Suprapubic skin (tissue), 4 donors: ENCODE results near the gene CBFA2T3. TPM values are rescaled to one million over a fixed set of nuclear protein-coding genes. Genes with fewer than 3 reads are reported as not detected.

Source experiments
- DNase-seq, 2 donors: peaks; one replicate each; pipeline ENCODE4 v3.0.0-alpha.2; 2019; ENCODE audit warnings: low spot score in 2 of 2
- H3K27ac ChIP-seq: fragments of 200-600 bp; sonication (generic); one replicate; pipeline ENCODE4 v1.5.1; 2019
- H3K27me3 ChIP-seq: fragments of 200-600 bp; sonication (generic); one replicate; pipeline ENCODE4 v1.5.1; 2019
- H3K36me3 ChIP-seq: fragments of 200-600 bp; sonication (generic); one replicate; pipeline ENCODE4 v1.5.1; 2019
- H3K4me1 ChIP-seq: fragments of 200-600 bp; sonication (generic); one replicate; pipeline ENCODE4 v1.5.1; 2019
- H3K4me3 ChIP-seq: fragments of 200-600 bp; sonication (generic); one replicate; pipeline ENCODE4 v1.5.1; 2019; ENCODE audit warnings: mild to moderate bottlenecking
- H3K9me3 ChIP-seq: fragments of 200-600 bp; sonication (generic); one replicate; pipeline ENCODE4 v1.5.1; 2019
- EP300 ChIP-seq: sonication (generic); formaldehyde crosslinking; IDR thresholded peaks from one replicate; pipeline ENCODE4 v1.6.1; 2017; ENCODE audit warnings: antibody characterized with exemption
- POLR2A ChIP-seq, 2 donors: fragments of 450-650 bp; IDR thresholded peaks; one replicate each; pipeline ENCODE4 v1.6.1; 2017; ENCODE audit warnings: antibody characterized with exemption in 2 of 2, mild to moderate bottlenecking in 2 of 2, moderate library complexity in 2 of 2
- POLR2AphosphoS5 ChIP-seq, 3 donors: sonication (generic); formaldehyde crosslinking; IDR thresholded peaks; one replicate each; pipeline ENCODE4 v1.6.1; 2017; ENCODE audit warnings: antibody characterized with exemption in 3 of 3
- WGBS: methylation state at CpG from one replicate; pipeline ENCODE4 v1.1.5; 2018; 5-methylcytosine and 5-hydroxymethylcytosine counted together
- total RNA-seq, 4 donors: library from RNA; depleted of rRNA; stranded (reverse); fragments of >200 nt; gene quantifications; one replicate each; pipeline ENCODE4 v1.1.0, GENCODE V29; 2016
- TF ChIP-seq, protein P1 (sequence below), 2 donors: fragments of 200-600 bp in 1 of 2; fragments of 450-650 bp in 1 of 2; sonication (generic) in 1 of 2; IDR thresholded peaks; one replicate each; pipeline ENCODE4 v1.5.1; 2016 to 2019; ENCODE audit warnings: antibody characterized with exemption in 2 of 2, mild to moderate bottlenecking in 1 of 2, moderate library complexity in 1 of 2

Gene CBFA2T3
- total RNA-seq, 4 donors from 2014 or later: 1.5 to 6.6 (median 2.9) TPM

DNA sequence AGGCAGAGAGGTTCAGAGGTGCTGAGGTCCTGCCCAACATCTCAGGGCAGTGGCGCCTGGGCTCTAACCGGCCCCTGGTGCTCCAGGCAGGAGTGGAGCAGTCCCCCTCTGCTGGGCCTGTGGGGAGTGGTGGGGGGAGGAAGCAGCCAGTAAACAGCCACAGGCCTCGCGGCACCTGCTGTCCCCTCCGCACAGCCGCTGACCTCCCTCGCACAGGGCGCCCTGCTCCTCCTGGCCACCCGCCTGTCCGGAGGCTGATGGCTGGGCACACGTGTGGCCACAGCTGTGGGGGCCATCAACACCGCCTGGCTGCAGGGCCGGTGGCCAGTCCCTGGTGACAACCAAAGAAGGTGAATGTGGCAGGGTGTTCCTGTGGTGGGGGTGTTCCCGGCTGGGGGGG lies 73.7 kb downstream of the CBFA2T3 start:
- no peak overlapping the region for H3K27ac ChIP-seq
- TF ChIP-seq POLR2A (IDR thresholded peaks at IDR 0.05) (no peak), EP300 (no peak), POLR2AphosphoS5 (IDR thresholded peaks at IDR 0.05) (no peak)
- TF ChIP-seq, protein P1, sequence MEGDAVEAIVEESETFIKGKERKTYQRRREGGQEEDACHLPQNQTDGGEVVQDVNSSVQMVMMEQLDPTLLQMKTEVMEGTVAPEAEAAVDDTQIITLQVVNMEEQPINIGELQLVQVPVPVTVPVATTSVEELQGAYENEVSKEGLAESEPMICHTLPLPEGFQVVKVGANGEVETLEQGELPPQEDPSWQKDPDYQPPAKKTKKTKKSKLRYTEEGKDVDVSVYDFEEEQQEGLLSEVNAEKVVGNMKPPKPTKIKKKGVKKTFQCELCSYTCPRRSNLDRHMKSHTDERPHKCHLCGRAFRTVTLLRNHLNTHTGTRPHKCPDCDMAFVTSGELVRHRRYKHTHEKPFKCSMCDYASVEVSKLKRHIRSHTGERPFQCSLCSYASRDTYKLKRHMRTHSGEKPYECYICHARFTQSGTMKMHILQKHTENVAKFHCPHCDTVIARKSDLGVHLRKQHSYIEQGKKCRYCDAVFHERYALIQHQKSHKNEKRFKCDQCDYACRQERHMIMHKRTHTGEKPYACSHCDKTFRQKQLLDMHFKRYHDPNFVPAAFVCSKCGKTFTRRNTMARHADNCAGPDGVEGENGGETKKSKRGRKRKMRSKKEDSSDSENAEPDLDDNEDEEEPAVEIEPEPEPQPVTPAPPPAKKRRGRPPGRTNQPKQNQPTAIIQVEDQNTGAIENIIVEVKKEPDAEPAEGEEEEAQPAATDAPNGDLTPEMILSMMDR (IDR thresholded peaks at IDR 0.05): no peak
- H3K9me3 ChIP-seq: no peaks in the 10 kb centered on the region
- H3K36me3 ChIP-seq: peaks cover 4% of the 10 kb centered on the region
- H3K4me1 ChIP-seq: peaks cover 5% of the 10 kb centered on the region
- no peak for DNase-seq
- no CpG with 5 or more reads among the region's 14 CpGs for WGBS
- H3K27me3 ChIP-seq: peaks cover 9% of the 10 kb centered on the region
- H3K4me3 ChIP-seq: no peak overlapping the region

DNA sequence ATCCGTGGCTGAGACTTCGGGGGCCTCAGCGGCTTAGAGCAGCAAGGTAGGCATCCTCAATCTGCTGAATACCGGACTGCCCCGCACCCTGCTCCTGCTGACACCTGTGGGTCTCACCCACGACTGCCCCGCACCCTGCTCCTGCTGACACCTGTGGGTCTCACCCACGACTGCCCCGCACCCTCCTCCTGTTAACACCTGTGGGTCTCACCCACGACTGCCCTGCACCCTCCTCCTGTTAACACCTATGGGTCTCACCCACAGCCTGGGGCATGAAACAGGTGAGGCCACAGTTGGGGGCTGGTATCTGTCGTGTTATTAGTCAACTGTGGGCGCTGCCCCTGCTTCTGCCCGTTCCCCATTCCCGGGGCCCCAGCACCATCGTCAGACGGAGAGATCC lies 74.3 kb downstream of the CBFA2T3 start:
- Histone ChIP-seq H3K27ac (no peak overlapping the region), H3K9me3 (no peaks in the 10 kb centered on the region), H3K36me3 (peaks cover 4% of the 10 kb centered on the region), H3K4me1 (peaks cover 5% of the 10 kb centered on the region), H3K27me3 (peaks cover 10% of the 10 kb centered on the region), H3K4me3 (no peak overlapping the region)
- TF ChIP-seq, protein P1 (IDR thresholded peaks at IDR 0.05): no peak
- 61% methylated on average over 10 of the region's 16 CpGs for WGBS
- no peak for DNase-seq

DNA sequence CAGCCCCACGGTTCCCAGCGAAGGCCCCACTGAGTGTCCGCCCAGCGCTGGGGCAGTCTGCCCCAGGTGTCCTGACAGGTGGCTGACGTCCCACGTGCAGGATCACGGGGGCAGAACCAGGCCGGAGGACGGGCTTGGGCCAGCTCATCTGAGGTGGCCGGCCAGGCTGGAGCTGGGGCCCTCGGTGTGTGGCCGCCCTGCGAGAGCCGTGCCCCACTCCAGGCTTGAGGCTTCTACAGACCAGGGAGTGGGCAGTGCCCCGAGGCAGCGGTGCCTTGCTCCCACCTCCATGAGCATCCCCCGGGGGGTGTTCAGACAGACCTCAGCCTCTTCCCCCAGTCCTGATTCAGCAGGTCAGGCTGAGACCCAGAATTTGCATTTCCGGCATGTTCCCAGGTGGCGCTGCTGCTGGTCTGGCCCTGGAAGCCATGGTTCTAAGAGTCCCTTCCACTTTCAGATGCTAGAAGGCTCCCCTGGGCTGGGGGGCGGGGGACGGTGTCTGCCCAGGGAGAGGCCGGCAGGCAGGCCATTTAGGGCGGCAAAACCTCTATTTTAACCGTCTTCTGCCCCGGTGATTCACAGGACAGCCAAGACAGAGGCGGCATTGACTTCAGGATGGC lies 75.2 kb downstream of the CBFA2T3 start:
- no peak for DNase-seq
- no peak overlapping the region for H3K27ac ChIP-seq
- no peak overlapping the region for H3K4me3 ChIP-seq
- TF ChIP-seq POLR2AphosphoS5 (IDR thresholded peaks at IDR 0.05): no peak
- TF ChIP-seq, protein P1 (IDR thresholded peaks at IDR 0.05): no peak
- TF ChIP-seq EP300: no peak
- TF ChIP-seq POLR2A (IDR thresholded peaks at IDR 0.05): no peak
- no peaks in the 10 kb centered on the region for H3K9me3 ChIP-seq
- H3K4me1 ChIP-seq: peaks cover 5% of the 10 kb centered on the region
- H3K36me3 ChIP-seq: peaks cover 8% of the 10 kb centered on the region
- peaks cover 10% of the 10 kb centered on the region for H3K27me3 ChIP-seq
- 79% methylated on average over 7 of the region's 26 CpGs for WGBS

DNA sequence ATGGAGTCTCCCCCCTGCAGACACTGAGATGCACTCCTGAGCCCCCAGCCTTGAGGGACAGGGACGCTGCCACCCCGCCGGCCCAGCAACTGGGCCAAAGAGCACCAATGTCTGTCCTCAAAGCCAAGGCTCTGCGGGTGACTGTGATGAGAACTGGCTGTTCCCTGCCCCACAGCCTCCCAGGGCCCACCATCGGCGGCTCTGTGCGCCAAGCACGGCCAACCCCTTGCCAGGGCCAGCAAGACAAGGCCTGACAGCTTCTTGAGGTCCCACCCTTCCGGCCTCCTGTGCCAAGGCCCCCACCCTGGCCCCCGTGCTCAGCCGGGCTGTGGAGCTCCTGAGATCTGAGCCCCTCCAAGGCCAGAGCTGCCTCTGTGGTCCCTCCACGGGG lies 76.3 kb downstream of the CBFA2T3 start:
- no peak overlapping the region for H3K27ac ChIP-seq

DNA sequence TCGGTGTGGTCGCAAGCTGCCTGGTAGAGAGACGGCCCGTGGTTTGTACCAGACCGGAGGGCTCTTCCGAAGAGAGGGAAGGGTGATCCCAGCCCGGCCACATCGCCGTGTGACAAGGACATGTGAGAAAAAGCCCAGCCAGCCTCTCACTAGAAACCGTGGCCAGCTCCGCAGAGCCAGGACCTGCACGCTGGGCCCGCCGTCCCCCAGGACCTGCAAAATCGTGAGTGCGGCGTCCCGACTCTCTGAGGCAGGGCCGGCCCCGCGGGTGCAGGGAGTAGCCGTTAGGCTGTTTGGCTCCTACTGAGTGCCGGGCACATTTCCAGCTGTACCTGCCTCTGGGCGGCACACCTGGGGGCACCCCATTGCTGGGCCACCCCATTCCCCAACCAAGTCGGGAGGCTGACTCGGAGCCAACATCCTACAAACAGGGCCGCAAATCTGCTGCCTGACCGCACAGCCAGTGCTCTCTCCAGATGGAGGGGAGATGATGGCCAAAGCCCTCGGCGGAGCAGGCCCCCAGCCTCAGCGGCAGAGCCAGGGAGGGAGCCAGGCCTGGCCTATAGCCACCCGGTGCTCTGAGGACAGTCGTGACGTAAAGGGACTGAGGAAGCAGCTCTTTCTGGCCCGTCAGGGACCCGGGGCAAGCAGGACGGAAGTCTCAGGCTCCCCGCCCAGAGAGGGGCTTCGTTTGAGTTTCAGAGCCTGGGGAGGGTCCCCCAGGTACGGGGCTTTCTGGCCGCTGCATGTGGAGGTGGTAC lies 76.9 kb downstream of the CBFA2T3 start:
- H3K27ac ChIP-seq: no peak overlapping the region
- no peak for DNase-seq
- no peak overlapping the region for H3K4me3 ChIP-seq
- no peaks in the 10 kb centered on the region for H3K9me3 ChIP-seq
- peaks cover 10% of the 10 kb centered on the region for H3K27me3 ChIP-seq
- no peak for TF ChIP-seq EP300
- no peak for TF ChIP-seq POLR2A (IDR thresholded peaks at IDR 0.05)
- TF ChIP-seq, protein P1 (IDR thresholded peaks at IDR 0.05): no peak
- no peak for TF ChIP-seq POLR2AphosphoS5 (IDR thresholded peaks at IDR 0.05)
- H3K4me1 ChIP-seq: peaks cover 5% of the 10 kb centered on the region
- 49% methylated on average over 28 of the region's 41 CpGs for WGBS
- peaks cover 12% of the 10 kb centered on the region for H3K36me3 ChIP-seq

More for the DNA sequence above, 76.3 kb downstream of the CBFA2T3 start:
- no peak overlapping the region for H3K4me3 ChIP-seq
- no peaks in the 10 kb centered on the region for H3K9me3 ChIP-seq
- peaks cover 12% of the 10 kb centered on the region for H3K36me3 ChIP-seq
- peaks cover 10% of the 10 kb centered on the region for H3K27me3 ChIP-seq
- no peak for DNase-seq
- no CpG with 5 or more reads among the region's 12 CpGs for WGBS
- TF ChIP-seq POLR2AphosphoS5 (IDR thresholded peaks at IDR 0.05): no peak
- no peak for TF ChIP-seq EP300
- TF ChIP-seq POLR2A (IDR thresholded peaks at IDR 0.05): no peak
- TF ChIP-seq, protein P1 (IDR thresholded peaks at IDR 0.05): no peak
- peaks cover 5% of the 10 kb centered on the region for H3K4me1 ChIP-seq
